Cerebellar cortex (tissue), 1 donor: ENCODE data around the gene HMGN5.

ENCODE experiments used
- DNase-seq: peaks from one replicate; pipeline ENCODE4 v3.0.0-alpha.2; 2015; ENCODE audit warnings: low spot score

HMGN5 gene

DNA sequence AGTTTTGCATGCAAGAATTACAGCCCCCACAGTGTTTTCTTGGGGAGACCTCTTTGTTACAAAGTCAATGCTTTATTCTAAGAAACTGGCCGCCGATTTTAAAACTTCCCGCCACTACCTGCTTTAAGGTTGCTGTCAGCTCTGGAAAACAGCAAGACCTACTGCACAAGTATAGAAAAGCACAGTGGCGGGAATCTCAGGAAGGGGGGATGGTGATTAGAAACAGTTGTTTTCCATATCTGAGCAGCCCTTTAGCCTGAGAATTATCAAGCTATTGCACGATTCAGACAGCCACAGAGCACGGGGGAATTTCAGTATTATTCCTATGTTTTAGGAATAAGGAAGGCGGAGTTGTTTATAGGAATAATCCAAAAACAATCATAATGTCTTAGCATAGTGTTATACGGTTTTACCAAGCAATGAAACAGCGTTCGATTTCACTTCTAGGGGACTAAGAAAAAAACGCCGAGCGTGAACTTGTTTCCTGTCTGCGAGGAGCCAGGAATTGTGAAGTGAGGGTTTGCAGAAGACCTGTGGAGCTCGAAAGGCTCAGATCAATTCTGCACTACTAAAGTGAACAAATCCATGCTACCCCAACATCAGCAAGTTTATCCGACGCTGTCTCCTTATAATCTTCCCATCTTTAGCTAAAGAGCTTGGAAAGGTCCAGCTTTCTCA, 81.3 kb downstream of the HMGN5 start:
- DNase-seq: no peak

DNA sequence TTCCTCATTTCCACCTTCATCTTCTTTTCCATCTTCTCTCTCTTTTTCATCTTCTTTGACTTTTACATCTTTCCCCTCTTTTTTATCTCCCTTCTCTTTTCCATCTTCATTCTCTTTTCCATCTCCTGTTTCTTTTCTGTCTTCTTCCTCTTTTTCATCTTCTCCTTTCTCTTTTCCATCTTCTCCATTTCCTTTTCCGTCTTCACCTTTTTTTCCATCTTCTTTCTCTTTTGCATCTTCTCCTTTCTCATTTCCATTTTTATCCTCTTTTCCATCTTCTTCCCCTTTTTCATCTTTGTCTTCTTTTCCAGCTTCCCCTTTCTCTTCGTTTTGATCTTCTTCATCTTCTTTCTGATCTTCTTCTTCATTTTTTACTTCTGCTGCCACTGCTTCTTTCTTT, 87.0 kb downstream of the HMGN5 start:
- no peak for DNase-seq

DNA sequence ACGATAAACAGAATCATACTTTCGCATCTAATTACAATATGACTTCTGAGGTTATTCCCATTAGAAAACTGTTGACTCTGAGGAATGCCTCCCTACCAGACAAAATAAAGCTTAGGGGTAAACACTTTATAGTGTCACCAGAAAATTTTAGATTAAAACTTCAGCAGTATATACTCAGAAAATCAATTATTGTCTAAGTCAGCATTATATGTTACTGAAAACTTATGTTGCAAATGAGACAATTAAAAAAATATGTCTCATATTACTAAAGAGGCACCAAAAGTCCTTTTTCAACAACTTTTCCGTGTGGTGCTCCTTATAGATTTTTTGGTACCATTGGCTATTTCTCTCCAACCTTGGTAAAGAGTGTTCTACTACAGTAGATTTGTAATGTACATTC, 91.4 kb downstream of the HMGN5 start:
- DNase-seq: no peak

DNA sequence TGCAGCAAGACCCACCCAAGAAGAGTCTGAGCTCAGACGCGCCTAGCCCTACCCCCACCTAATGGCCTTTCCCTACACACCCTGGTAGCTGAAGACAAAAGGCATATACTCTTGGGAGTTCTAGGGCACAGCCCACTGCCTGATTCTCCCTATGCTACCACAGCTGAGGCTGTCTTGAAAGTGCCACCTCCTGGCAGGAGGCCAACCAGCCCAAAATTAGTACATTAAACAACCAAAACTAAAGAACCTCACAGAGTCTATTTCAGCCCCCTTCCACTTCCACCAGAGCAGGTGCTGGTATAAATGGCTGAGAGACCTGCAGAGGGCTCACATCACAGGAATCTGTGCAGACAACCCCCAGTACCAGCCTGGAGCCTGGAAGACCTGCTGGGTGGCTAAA, 119.1 kb downstream of the HMGN5 start:
- DNase-seq: no peak
